ENCODE data around the gene XXYLT1.

DNA sequence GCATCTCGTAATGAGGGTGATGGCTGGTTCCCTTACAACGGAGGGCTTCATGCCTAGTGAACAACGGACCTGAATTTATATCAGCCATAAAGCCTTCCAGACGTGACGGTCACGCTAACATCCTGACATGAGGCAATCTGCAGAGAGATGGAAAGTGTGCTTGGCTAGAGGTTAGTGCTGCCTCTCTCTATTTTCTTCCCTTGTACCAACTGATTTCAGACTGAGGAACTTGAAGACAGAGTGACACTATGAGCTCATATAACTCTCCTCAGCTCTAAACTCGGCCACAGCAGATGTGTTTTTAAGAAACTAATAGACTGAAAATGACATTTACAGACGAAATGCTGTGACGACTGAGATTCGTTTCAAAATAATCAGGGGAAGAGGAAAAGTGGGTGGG is 122.4 kb downstream of the XXYLT1 start:
- TF ChIP-seq, protein P1, sequence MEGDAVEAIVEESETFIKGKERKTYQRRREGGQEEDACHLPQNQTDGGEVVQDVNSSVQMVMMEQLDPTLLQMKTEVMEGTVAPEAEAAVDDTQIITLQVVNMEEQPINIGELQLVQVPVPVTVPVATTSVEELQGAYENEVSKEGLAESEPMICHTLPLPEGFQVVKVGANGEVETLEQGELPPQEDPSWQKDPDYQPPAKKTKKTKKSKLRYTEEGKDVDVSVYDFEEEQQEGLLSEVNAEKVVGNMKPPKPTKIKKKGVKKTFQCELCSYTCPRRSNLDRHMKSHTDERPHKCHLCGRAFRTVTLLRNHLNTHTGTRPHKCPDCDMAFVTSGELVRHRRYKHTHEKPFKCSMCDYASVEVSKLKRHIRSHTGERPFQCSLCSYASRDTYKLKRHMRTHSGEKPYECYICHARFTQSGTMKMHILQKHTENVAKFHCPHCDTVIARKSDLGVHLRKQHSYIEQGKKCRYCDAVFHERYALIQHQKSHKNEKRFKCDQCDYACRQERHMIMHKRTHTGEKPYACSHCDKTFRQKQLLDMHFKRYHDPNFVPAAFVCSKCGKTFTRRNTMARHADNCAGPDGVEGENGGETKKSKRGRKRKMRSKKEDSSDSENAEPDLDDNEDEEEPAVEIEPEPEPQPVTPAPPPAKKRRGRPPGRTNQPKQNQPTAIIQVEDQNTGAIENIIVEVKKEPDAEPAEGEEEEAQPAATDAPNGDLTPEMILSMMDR (IDR thresholded peaks at IDR 0.05), result no peak
- no peak for TF ChIP-seq POLR2A (IDR thresholded peaks at IDR 0.05)

Measured in right lobe of liver (tissue), 4 donors.